ENCODE measurements around the gene MTM1. TPM values are rescaled to one million over a fixed set of nuclear protein-coding genes. Genes with fewer than 3 reads are reported as not detected.

MTM1 gene
- total RNA-seq, 1 donor from 2014 or later: 47.8 TPM

DNA sequence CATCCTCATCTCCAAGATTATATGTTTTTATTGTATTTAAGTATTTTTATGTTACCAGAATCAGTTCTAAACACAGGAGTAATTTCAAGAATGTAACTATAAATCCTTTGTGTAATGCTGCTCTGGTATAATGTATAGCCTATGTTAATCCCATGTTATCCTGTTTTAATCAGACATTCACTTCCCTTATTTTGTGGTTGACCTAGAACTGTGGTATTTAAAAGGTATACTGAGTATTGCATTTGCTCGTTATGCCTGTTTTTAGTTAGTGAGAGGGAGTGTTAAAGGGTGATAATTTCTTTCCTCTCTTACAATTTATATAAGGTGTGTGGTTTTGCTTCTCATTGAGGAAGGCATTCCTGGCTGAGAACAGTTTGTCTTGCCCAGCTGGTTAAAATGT lies 26.2 kb downstream of the MTM1 start:
- intact Hi-C loops (cut with micrococcal nuclease): no loop called here

DNA sequence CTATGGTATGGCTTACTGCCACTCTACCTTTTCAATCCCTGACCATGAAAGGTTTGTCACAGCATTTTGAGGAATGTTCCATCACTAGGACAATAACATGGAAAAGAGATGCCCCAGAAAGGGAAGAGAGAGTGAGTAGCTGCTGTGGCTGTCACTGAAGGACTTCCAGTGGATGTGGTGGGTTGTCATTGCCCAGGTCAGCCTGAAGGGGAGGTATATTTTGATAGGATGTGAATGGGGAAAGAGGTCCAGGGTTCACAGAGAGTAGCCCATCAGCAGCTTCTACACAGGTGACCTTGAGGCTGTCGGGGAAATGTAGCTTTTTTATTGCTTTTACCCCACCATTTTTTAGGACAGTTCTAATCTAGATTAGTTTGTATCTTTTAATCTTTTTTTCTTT lies 30.8 kb downstream of the MTM1 start:
- intact Hi-C loops (cut with micrococcal nuclease): no loop called here

DNA sequence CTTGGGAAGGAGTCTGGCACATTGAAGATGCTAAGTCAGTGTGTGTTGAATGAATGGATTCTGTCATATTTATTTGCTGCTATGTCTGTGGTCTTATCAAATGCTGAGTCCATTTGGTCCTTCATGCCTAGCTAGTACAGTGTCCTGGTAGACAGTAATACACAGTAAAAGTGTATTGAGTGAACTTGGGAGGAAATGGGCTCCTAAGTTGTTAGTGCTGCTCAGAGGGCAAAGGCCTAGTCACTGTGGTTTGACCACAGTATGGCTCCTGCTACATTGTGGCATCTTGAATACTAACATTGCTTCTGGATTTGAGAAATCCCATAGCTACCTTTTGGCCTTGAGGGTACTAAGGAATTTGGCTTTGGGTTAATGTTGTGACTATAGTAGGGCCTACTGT lies 33.9 kb downstream of the MTM1 start:
- intact Hi-C loops (cut with micrococcal nuclease): no loop called here

- intact Hi-C loops (cut with micrococcal nuclease): no loop called here
Measured at GRCh38 chrX:150602743-150603142, 34.3 kb downstream of the MTM1 start.

DNA sequence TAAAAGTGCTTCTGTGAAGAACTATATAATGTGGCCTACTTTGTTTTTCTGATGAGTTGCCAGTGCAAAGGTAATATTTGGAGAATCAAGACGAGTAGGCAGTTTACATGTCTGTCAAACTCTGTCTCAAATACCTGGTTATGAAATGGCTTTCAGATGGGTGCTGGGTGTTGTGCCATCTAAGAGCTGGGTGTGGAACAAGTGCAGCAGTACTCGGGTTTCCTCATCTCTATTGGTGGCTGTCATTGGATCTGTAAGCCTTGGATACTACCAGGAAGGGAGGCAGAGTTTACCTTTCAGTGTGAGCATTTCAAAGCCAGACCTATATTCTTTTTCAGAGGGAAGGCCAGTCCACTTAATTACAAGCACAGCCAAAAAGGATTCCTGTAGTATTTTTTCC lies 37.2 kb downstream of the MTM1 start:
- intact Hi-C loops (cut with micrococcal nuclease): no loop called here

GRCh38 chrX:150607201-150607600 lies 38.8 kb downstream of the MTM1 start:
- intact Hi-C loops (cut with micrococcal nuclease): no loop called here

GRCh38 chrX:150610043-150610442 lies 41.6 kb downstream of the MTM1 start:
- intact Hi-C loops (cut with micrococcal nuclease): no loop called here

GRCh38 chrX:150610446-150610845 lies 42.0 kb downstream of the MTM1 start:
- intact Hi-C loops (cut with micrococcal nuclease): no loop called here

GRCh38 chrX:150615356-150615755 lies 46.9 kb downstream of the MTM1 start:
- intact Hi-C loops (cut with micrococcal nuclease): no loop called here

GRCh38 chrX:150616179-150616862 lies 47.9 kb downstream of the MTM1 start:
- intact Hi-C loops (cut with micrococcal nuclease): no loop called here

DNA sequence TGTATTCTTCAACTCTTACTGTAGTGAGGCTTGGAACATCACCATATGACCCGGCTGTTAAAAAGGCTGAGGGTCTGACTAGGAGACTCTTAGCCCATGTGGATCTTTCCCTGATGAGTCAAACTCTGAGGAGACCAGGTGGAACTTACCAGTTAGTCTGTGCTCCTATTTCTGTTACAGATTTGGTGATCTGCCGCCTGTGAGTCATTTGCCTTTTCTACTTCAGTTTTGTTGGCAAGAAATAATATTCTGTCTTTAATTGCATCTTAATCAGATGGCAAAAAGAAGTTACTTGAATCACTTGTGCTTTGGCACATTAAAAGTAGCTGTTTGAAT lies 48.4 kb downstream of the MTM1 start:
- intact Hi-C loops (cut with micrococcal nuclease): no loop called here

DNA sequence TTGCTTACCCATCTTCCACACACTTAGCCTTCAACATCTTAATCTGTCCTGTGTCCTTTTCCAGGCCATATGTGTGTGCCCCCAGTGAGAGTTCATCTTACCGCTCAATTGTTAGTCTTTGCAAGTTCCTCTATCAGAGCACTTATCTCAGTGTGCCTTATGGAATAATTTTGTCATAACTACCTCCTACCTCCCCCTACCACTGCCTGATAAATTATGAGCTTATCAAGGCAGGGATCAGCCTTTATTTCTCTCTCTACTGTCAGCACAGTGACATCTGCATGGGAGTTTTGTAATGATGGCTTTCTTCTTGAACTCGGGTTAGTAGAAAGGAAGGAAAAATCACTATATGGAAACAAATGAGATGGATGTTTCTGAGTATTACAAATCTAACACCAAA lies 53.2 kb downstream of the MTM1 start:
- intact Hi-C loops (cut with micrococcal nuclease): no loop called here

- intact Hi-C loops (cut with micrococcal nuclease): no loop called here
Measured at GRCh38 chrX:150623583-150623982, 55.2 kb downstream of the MTM1 start.

DNA sequence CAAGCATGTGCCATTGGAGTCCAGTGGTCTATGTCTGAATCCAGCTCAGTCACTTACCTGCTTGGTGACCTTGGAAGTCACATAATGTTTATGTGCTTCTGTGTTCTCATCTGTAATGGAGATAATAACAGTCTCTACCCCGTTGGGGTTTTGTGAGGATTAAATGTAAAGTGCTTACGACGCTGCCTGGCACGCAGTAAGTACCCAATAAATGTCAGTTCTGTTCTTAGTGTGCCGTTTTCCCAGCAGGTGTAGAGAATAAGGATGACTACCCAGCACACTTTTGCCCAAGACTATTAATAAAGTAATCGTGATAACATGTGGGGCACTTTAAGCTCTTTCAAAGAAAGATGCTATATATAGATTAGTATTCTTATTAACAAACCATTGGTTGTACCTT lies 56.7 kb downstream of the MTM1 start:
- intact Hi-C loops (cut with micrococcal nuclease): no loop called here

DNA sequence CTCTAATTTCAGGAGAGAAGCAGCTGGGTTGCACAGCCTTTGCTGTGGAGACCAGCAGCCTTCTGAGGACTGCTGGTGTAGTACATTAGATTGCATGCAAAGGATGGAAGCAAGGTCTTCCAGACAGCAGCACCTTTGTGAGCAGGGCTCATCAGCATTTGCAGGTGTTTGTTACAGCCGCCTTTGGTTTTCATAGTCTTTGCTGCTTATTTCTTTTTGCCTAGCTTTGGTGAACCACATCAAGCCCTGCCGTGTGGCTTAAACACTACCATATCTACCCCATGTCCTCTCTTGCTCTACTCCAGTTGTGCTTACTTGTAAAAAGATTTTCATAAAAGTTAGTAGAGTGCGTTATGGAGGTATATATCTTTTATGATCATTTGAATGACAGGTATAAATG lies 57.5 kb downstream of the MTM1 start:
- intact Hi-C loops (cut with micrococcal nuclease): no loop called here

GRCh38 chrX:150627957-150628356 lies 59.5 kb downstream of the MTM1 start:
- intact Hi-C loops (cut with micrococcal nuclease): no loop called here

DNA sequence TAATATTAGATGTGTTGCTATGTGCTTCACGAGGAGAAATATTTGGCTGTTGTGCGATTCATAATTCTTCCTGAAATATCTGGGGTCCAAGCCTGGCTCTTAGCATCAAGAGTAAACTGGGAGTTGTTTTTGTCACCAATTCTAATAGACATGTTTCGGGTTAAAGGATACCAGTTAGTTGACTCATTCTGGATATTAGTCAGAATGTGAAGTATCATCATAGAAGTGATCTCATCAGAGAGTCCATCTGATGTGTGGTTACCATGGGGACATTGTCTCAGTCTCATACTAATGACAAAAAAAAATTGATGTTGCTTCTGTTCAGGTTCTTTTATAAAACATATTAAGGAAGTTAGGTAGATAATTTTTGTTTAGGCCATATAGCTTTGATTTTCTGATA lies 67.5 kb downstream of the MTM1 start:
- intact Hi-C loops (cut with micrococcal nuclease): loop anchor here (10.0 kb wide), 1 partner anchor 59 kb away; the partner anchor contains the start of gene MTMR1

GRCh38 chrX:150642423-150642822 lies 74.0 kb downstream of the MTM1 start:
- intact Hi-C loops (cut with micrococcal nuclease): no loop called here

DNA sequence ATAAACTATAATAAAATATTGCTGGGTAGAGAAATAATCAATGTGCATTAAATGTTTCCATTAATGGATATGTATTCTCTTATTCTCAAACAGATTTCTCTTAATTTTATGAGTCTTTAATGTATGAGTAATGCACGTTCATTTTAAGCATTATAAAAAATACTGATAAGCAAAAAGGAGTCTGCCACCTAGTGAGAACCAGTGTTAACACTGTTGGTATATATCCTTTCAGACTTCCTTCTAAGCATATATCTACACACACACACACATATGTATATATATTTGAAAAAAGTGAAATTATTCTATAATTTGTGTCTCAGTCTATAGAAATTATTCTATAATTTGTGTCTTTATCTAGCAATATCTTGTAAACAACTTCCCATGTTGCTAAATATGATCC lies 74.8 kb downstream of the MTM1 start:
- intact Hi-C loops (cut with micrococcal nuclease): no loop called here

- intact Hi-C loops (cut with micrococcal nuclease): no loop called here
Measured at GRCh38 chrX:150643958-150644357, 75.5 kb downstream of the MTM1 start.

GRCh38 chrX:150644422-150644821 lies 76.0 kb downstream of the MTM1 start:
- intact Hi-C loops (cut with micrococcal nuclease): no loop called here

DNA sequence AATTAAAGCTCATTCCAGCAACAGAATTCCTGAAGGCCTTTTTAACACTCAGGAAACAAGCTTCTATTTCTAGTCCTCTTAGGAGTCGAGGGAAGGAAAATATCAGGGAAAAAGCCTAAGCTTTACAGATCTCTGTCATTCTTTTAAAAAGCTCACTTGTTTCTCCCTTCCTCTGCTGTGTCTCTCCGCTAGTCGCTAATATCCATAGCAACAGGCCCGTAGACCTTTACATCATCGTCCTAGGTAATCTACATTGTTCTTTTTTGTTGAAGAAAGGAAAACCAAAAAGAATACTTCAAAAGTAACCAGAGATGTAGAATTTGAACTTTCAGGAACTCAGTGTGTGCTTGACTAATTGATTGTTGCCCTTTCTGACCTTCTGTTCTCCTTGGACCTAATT lies 78.9 kb downstream of the MTM1 start:
- intact Hi-C loops (cut with micrococcal nuclease): no loop called here

GRCh38 chrX:150648296-150648940 lies 80.0 kb downstream of the MTM1 start:
- intact Hi-C loops (cut with micrococcal nuclease): no loop called here
